Endometrium (tissue), 2 donors: Measurements from ENCODE around the gene MOCS1.
A peak's percentile ranks its signal among the peaks of the same experiment; 100 is the strongest.
"Not testable (repeated sequence)": the region's sequence is repeated elsewhere in the genome, so short reads cannot be mapped to it uniquely, and the experiment has no call there.

ENCODE experiments used
- FAIRE-seq: peaks from 2 replicates; lab custom pipeline; 2012; peaks lifted over from hg19 to GRCh38; lab: Jason Lieb, UNC
- donor health status: control.
- donor health status: control.

MOCS1 gene

GRCh38 chr6:39934131-39934757 is at the start of gene MOCS1:
TSS of gene MOCS1 (minus strand) at chr6:39934462. CDS start at chr6:39934417, 45 bp downstream.
- no peak for FAIRE-seq

- FAIRE-seq: no peak
These were observed 49.8 kb upstream of the MOCS1 start for GRCh38 chr6:39984051-39984450.

DNA sequence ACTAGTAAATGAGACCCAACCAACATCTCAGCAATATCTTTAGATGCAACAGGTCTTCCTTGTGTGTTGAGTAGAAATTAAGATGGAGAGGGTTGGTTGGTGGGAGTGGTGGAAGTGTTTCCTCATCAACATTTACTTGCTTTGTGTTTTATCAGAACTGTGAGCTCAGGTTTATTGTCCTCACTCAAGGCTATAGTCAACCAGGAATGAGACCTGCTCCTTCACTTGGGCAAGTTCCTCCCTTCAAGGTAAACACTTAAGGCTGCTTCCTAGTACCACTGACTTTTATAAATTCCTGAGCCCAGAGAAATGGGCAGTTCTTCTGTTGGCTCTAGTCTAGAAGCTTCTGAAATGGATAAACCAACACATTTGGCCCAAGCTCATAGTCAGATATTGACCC is 48.9 kb upstream of the MOCS1 start:
- FAIRE-seq: no peak

DNA sequence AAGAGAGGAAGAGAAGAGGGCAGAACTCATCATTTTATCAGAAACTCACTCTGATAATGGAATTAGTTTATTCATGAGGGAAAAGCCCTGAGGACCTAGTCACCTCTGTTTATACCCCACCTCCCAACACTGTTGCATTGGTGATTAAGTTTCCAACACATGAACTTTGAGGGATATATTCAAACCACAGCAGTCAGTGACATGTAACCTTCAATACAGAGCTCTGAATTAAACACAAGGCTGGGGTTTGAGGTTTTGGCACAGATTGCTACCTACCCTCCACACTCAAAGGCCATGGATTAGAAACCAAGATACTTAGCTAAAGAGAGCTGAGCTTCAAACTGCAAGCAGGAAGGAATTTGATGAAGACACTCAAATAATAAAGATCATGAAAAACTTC is 48.5 kb upstream of the MOCS1 start:
- FAIRE-seq: no peak

- FAIRE-seq: no peak
These were observed 46.7 kb upstream of the MOCS1 start for GRCh38 chr6:39980839-39981580.

DNA sequence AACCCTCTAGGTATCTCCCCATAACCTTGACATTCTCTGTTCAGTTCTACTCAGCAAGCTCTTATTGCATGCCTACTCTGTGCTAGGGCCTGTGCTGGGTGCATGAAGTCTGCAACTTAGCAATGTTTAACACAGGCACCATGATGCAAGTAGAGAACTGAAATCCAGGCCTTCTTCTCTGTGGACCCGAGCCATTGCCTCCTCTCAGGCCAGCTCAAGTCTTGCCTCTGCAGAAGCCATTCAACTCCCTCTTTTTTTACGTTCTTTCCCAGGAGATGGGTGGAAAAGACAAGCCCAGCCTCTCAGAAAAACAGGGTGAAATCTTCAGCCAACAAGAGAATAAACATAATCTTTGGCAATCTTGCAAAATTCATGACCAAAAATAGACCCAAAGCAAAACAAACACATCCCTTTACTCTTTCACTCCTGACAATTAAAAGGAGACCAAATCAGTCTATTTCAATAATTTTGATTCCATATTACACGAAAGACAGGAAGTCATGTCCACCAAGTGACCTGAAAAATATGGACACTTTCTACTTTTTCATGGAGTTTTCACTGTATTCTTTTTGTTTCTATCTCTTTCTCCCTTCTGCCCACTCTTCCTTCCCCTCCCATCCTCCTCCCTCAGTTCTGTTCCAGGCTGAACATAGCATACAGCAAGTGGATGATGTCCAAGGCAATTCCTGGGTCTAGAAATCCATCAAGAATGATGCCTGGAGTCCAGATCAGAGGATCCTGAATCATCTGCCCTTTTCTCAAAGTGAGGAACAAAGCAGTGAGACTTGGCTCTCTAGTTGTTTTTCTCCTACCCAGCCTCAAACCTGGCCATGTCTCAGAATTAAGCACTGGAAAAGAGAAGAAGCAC is 45.4 kb upstream of the MOCS1 start:
- FAIRE-seq: no peak

GRCh38 chr6:39978240-39978639 is 44.0 kb upstream of the MOCS1 start:
- no peak for FAIRE-seq

DNA sequence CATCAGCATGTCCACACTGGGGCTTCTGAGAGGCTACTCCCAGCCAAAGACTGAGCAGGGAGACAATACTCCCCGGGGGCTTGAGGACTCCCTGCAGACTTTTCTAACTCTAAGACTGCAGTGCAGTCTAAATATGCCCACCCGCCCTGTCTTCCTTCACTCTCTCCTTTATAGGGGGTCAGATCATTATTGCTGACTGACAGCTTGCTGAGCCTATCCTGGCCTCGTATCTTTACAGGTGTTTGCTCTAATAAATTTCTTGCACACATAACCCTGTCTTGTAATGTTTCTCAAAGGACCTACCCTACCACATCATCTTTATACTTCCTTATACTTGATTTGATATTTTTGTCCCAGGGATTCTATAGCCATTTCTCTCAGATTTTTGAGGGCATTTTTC is 39.4 kb upstream of the MOCS1 start:
- FAIRE-seq: no peak

- not testable (repeated sequence) for FAIRE-seq
These were observed 38.5 kb upstream of the MOCS1 start for GRCh38 chr6:39972717-39973116.

GRCh38 chr6:39971131-39971530 is 36.9 kb upstream of the MOCS1 start:
- FAIRE-seq: not testable (repeated sequence)

GRCh38 chr6:39965751-39966150 is 31.5 kb upstream of the MOCS1 start:
- no peak for FAIRE-seq

DNA sequence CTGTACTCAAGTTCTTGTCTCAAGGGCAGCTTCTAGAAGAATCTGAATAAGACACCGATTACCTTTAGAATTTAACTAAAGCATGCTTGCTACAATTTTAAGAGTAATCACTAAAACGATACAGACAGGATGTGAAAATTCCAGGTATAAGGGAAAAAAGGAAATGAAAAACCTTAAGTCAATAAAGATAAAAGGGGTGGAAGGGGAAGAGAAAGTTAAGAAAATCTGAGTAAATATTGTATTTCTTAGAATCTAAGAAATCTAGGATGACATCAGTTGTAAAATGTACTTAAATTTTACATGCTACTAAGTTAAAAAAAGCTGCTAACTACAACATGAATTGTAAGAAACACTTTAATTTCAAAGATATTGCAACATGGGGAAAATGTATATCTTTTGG is 30.3 kb upstream of the MOCS1 start:
- no peak for FAIRE-seq

- no peak for FAIRE-seq
These were observed 29.8 kb upstream of the MOCS1 start for GRCh38 chr6:39964094-39964493.

DNA sequence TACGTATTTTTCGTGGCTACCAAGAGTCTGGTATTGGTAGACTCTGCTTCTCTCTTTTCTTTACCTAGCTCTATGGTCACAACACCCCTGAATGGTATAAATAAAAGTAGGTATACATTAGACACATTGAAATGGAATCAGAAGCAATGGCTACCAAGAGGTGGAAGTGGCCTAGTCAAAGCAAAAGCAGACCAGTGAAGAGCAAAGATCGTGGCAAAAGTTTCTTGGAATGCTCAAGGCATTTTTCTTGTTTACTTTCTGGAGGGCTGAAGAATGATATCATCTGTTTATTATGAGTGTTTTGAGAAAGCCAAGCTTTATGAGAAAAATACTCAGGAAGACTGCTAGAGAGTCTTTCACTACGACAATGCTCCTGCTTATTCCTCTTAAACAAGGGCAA is 28.6 kb upstream of the MOCS1 start:
- peak; percentile 95 for FAIRE-seq

GRCh38 chr6:39961178-39961577 is 26.9 kb upstream of the MOCS1 start:
- peak; percentile 76 for FAIRE-seq

GRCh38 chr6:39958947-39959346 is 24.7 kb upstream of the MOCS1 start:
- no peak for FAIRE-seq

DNA sequence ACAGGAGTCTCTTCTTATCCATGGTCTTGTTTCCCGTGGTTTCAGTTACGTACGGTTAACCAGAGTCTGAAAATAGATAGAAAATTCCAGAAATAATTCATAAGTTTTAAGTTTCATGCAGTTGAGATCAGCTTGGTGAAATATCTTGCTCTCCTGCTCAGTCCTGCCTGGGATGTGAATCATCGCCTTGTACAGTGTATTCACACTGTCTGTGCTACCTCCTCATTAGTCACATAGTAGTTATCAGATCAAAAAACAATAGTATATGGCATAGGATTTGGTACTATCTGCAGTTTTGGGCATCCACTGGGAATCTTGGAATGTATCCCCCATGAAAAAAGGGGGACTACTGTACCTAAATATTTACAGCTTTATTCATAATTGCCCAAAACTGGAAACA is 22.7 kb upstream of the MOCS1 start:
- no peak for FAIRE-seq

DNA sequence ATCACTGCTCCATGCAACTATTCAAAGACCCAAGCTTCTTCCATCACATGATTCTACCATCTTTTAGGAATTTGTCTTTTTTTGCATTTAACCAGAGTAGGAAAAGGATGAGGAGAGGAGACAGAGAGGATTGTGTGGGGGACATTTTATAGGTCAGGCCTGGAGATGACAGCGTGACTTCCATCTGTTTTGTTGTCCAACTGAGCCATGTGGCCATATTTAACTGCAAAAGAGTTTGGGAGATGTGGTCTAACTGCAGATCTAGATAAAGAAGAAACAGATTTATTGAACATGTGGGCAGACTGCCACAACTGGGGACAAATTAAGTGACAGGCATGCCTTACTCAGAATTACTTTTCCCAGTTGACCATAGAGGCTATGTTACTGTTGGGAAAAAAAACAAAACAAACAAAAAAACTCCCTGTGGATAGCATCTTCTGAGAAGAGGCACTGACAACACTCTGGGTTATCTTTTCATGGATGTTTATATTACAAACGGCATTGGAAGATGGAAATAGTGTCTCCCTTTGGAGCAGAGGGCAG is 18.9 kb upstream of the MOCS1 start:
- FAIRE-seq: no peak

GRCh38 chr6:39952167-39952566 is 17.9 kb upstream of the MOCS1 start:
- no peak for FAIRE-seq

- FAIRE-seq: no peak
These were observed 17.5 kb upstream of the MOCS1 start for GRCh38 chr6:39951716-39952115.

DNA sequence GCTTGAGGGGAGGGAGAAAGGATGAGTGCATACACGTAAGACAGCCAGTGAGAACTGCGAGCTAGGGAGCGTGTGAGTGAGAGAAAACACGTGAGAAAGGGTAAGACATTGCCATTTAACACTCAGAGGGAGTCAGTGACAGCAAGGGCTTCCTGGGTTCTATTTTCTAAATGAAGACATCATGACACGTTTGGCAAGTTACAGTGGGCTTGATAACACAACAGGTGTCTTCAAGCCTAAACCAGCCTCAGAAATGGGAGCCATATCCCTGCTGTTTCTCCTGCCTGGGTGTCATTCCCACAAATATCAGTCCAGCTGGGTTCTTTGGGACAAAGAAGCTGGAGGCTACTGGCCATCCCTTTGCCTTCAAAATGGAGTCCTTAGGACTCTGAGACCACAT is 16.9 kb upstream of the MOCS1 start:
- no peak for FAIRE-seq

DNA sequence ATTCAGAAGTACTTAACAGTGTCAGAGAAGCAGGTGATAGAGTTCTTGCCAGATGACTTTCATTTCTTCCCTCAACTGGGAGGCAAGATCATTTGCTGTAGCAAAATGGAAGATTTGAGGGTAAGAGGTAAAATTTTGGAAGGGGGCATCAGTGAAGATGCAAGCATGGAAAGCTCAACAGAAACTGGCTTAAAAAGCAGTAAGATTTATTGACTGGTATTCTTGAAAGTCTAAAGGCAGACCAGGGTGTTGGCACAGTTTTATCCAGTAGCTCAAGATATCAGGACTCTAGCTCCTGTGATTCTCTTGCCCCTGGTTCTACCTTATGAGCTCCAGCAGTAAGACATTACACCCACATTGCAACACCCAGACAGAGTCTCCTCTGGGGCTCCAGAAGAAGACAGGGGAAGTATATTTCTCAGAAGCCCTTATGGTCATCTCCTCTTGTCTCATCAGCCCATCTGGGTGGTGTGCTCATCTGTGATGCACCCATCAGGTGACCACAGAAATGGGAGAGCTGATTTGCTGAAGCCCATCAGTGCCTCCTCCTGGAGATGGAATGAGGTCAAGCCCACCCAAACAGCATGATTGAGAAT is 16.0 kb upstream of the MOCS1 start:
- FAIRE-seq: no peak
